ENCODE data around the gene ZNF764.

ZNF764 gene

DNA sequence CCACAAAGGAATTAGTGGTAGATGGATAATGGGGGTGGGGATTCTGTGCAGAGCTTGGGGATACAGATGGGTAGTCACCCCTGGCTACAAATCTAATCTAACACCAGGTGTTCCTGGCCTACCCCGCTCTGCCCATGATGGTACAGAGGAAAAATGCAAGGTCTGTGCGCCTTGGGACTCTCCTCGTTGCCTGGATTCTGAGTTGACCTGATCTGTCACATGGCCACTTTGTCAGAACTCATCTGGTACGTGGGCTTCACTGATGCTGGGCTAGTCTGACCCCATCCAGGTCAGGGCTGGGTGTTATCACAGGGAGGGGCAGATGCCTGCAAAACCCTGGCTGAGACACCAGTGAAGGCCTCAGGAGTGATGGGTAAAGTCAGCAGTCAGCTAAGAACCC lies 5.2 kb downstream of the ZNF764 start:
- no peak for DNase-seq
- H3K27ac ChIP-seq, result no peak overlapping the region
- TF ChIP-seq, protein P1, sequence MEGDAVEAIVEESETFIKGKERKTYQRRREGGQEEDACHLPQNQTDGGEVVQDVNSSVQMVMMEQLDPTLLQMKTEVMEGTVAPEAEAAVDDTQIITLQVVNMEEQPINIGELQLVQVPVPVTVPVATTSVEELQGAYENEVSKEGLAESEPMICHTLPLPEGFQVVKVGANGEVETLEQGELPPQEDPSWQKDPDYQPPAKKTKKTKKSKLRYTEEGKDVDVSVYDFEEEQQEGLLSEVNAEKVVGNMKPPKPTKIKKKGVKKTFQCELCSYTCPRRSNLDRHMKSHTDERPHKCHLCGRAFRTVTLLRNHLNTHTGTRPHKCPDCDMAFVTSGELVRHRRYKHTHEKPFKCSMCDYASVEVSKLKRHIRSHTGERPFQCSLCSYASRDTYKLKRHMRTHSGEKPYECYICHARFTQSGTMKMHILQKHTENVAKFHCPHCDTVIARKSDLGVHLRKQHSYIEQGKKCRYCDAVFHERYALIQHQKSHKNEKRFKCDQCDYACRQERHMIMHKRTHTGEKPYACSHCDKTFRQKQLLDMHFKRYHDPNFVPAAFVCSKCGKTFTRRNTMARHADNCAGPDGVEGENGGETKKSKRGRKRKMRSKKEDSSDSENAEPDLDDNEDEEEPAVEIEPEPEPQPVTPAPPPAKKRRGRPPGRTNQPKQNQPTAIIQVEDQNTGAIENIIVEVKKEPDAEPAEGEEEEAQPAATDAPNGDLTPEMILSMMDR (IDR thresholded peaks at IDR 0.05), result no peak
- H3K4me3 ChIP-seq, result no peak overlapping the region
- intact Hi-C loops (cut with DNase I; ENCODE audit: low total_unique reads), result no loop called here
- peaks cover 19 to 43% (median 25%) of the 10 kb centered on the region in 3 donors for H3K36me3 ChIP-seq
- H3K27me3 ChIP-seq, result no peaks in the 10 kb centered on the region
- peaks cover 0 to 18% (median 16%) of the 10 kb centered on the region in 4 donors for H3K4me1 ChIP-seq
- no peaks in the 10 kb centered on the region for H3K9me3 ChIP-seq

DNA sequence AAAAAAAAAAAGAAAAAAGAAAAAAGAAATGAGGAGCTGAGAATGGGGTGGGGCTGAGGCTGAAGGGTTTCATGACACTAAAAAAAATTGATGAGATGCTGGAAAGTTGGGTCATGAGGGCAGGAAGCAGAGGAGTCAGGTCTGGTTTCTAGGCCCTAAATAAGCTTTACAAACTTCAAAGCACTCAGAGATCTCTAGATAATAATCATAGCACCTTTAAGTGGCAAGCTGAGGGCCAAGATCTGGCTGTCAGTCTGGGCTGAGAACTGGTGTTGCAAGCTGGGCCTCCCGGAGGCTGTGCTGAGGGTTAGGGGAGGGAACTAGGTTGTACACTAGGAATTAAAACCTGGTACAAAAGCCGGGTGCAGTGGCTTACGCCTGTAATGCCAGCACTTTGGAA lies 6.4 kb downstream of the ZNF764 start:
- no peak for DNase-seq
- peaks cover 0 to 8% (median 8%) of the 10 kb centered on the region in 4 donors for H3K4me1 ChIP-seq
- H3K27me3 ChIP-seq, result no peaks in the 10 kb centered on the region
- intact Hi-C loops (cut with DNase I; ENCODE audit: low total_unique reads), result no loop called here
- H3K27ac ChIP-seq, result no peak overlapping the region
- TF ChIP-seq, protein P1 (IDR thresholded peaks at IDR 0.05), result no peak
- no peaks in the 10 kb centered on the region for H3K9me3 ChIP-seq
- peaks cover 19 to 43% (median 25%) of the 10 kb centered on the region in 3 donors for H3K36me3 ChIP-seq
- H3K4me3 ChIP-seq, result no peak overlapping the region

DNA sequence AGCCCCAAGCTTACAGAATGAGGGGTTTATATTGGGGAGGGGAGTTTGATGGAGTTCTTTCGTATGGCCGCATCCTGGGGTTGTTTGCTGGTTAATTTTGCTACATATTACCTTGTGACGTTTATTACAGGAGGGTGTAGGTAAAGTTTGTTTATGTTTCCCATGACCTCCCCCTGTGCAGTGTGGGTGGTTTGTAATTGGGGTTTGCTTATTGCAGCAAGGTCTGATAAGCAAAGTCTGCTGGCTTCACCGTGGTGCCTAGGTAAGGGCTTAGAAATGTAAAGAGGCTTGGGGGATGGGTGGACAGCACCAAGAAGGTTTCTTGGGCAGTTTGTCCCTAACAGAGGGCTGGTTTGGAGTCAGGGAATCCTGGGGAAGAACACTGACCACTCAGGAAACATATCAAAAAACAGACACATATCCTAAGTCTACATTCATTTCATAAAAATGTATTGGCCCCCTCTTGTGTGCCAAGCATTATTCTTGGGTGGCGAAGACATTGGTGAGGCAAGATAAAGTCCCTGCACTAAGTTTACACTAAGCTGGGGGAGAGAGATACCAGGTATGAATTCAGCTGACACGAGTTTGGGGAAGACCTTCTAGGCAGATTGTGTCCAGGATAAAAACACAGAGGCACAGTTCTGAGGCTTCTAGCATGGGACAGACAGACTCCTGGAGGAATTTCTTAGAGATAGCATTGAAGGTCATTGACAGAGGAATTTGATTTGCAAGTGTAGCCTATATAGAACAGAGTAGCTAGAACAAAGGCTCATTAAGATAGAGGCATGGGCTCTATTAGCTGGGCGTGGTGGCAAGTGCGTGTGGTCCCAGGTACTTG lies 9.5 kb downstream of the ZNF764 start:
- TF ChIP-seq, protein P1 (IDR thresholded peaks at IDR 0.05), result no peak
- Histone ChIP-seq H3K27me3 (no peaks in the 10 kb centered on the region), H3K4me3 (no peak overlapping the region), H3K9me3 (no peaks in the 10 kb centered on the region), H3K27ac (no peak overlapping the region), H3K36me3 (peaks cover 0 to 14% (median 0%) of the 10 kb centered on the region in 3 donors), H3K4me1 (no peaks in the 10 kb centered on the region)
- no peak for DNase-seq
- intact Hi-C loops (cut with DNase I; ENCODE audit: low total_unique reads), result no loop called here

DNA sequence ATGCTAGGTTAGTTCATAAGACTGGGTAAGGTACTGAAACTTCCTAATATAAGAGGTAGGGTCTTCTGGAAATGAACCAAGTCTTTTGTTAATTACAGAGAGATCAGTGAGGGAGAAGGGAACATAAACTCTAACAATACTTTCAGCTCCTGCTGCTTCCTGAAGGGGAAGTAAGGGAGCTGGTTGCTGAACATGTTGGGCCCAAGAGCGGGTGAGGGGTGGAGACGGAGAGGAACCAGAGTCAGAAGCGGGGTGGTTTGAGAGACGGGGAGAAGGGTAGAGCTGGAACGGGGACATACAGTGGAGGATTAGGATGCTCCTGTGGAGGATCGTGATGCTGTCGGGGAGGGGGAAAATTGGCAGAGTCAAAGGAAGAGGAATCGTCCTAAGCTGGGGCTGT lies 12.1 kb downstream of the ZNF764 start:
- H3K4me3 ChIP-seq, result no peak overlapping the region
- no peak overlapping the region for H3K27ac ChIP-seq
- H3K4me1 ChIP-seq, result no peaks in the 10 kb centered on the region
- DNase-seq, result no peak
- H3K27me3 ChIP-seq, result no peaks in the 10 kb centered on the region
- no peaks in the 10 kb centered on the region for H3K36me3 ChIP-seq
- H3K9me3 ChIP-seq, result no peaks in the 10 kb centered on the region
- TF ChIP-seq, protein P1 (IDR thresholded peaks at IDR 0.05), result no peak
- intact Hi-C loops (cut with DNase I; ENCODE audit: low total_unique reads), result no loop called here

DNA sequence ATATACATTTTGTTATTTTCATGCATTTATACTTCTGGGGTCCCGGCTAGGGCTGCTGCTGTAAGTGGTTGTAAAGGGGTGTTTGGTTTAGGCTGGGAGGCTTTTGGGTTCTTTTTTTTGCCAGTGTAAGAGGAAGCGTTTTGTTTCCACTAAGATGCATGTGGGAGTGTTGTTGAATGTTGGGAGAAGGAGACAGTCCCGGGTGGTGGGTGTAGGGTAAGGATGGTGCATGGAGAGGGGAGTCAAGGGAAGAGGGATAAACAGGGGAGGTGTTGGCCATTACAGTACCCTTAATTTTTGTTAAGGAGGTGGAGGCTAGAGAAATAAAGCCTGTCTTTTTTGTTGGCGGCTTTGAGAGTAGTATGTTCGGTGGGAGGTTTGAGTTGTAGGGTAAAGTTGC lies 15.1 kb downstream of the ZNF764 start:
- TF ChIP-seq, protein P1 (IDR thresholded peaks at IDR 0.05), result no peak
- no peaks in the 10 kb centered on the region for H3K4me1 ChIP-seq
- H3K9me3 ChIP-seq, result no peaks in the 10 kb centered on the region
- no peak overlapping the region for H3K4me3 ChIP-seq
- intact Hi-C loops (cut with DNase I; ENCODE audit: low total_unique reads), result no loop called here
- no peaks in the 10 kb centered on the region for H3K36me3 ChIP-seq
- DNase-seq, result no peak
- H3K27ac ChIP-seq, result no peak overlapping the region
- H3K27me3 ChIP-seq, result no peaks in the 10 kb centered on the region

Data from tibial artery (tissue), 4 donors.